ENCODE data around the gene ARSB.

- no peak for TF ChIP-seq POLR2A (IDR thresholded peaks at IDR 0.05)
- TF ChIP-seq, protein P1, sequence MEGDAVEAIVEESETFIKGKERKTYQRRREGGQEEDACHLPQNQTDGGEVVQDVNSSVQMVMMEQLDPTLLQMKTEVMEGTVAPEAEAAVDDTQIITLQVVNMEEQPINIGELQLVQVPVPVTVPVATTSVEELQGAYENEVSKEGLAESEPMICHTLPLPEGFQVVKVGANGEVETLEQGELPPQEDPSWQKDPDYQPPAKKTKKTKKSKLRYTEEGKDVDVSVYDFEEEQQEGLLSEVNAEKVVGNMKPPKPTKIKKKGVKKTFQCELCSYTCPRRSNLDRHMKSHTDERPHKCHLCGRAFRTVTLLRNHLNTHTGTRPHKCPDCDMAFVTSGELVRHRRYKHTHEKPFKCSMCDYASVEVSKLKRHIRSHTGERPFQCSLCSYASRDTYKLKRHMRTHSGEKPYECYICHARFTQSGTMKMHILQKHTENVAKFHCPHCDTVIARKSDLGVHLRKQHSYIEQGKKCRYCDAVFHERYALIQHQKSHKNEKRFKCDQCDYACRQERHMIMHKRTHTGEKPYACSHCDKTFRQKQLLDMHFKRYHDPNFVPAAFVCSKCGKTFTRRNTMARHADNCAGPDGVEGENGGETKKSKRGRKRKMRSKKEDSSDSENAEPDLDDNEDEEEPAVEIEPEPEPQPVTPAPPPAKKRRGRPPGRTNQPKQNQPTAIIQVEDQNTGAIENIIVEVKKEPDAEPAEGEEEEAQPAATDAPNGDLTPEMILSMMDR (IDR thresholded peaks at IDR 0.05): no peak
Measured at GRCh38 chr5:78923622-78923970, 61.5 kb downstream of the ARSB start.
